ENCODE data around the gene TCF4.

TCF4 gene

DNA sequence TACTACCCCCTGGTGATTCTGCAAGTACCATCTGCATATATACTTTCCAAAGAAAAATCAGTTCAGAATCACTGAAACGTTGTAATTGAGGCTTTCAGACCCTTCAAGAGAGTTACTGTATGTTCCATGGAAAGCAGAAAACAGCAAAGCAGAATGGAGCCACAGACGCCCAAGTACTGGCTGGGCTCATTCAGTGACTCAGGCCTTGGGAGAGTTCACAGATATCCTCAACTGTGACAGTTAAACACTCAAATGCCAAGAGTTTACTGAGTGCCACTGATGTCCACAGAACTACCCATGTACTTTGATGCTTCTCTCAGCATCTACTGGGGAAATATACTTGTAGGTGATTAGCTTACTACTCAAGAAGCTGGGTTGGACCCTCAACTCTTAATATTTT is 303.4 kb downstream of the TCF4 start:
- TF ChIP-seq, protein P1, sequence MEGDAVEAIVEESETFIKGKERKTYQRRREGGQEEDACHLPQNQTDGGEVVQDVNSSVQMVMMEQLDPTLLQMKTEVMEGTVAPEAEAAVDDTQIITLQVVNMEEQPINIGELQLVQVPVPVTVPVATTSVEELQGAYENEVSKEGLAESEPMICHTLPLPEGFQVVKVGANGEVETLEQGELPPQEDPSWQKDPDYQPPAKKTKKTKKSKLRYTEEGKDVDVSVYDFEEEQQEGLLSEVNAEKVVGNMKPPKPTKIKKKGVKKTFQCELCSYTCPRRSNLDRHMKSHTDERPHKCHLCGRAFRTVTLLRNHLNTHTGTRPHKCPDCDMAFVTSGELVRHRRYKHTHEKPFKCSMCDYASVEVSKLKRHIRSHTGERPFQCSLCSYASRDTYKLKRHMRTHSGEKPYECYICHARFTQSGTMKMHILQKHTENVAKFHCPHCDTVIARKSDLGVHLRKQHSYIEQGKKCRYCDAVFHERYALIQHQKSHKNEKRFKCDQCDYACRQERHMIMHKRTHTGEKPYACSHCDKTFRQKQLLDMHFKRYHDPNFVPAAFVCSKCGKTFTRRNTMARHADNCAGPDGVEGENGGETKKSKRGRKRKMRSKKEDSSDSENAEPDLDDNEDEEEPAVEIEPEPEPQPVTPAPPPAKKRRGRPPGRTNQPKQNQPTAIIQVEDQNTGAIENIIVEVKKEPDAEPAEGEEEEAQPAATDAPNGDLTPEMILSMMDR (IDR thresholded peaks at IDR 0.05; ENCODE audit: low read depth, low read length) = no peak
- in situ Hi-C loops (cut with HindIII; ENCODE audit: low sequenced_read_pairs) = no loop called here
- no peak for DNase-seq (ENCODE audit: low read depth, low spot score)
- no peak overlapping the region for H3K4me3 ChIP-seq (ENCODE audit: low read depth, low read length)

DNA sequence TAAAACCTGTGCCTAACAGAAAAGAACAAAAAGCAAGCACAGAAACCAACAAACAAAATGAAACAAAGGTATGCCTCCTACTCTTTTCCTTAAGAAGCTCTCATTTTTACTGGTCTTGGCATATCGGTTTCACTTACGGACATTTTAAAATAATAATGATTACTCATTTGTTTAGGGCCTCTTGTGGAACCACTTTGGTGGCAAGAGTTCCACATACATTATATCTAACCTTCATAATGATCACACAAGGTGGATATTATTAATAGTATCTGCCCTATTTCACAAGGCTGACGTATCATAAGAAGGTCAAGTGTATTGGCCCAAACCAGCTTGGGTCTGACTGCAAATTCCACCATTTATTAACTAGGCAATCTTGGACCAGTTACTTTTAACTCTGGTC is 304.7 kb downstream of the TCF4 start:
- TF ChIP-seq, protein P1 (IDR thresholded peaks at IDR 0.05; ENCODE audit: low read depth, low read length) = no peak
- no peak overlapping the region for H3K4me3 ChIP-seq (ENCODE audit: low read depth, low read length)
- in situ Hi-C loops (cut with HindIII; ENCODE audit: low sequenced_read_pairs) = no loop called here
- no peak for DNase-seq (ENCODE audit: low read depth, low spot score)

DNA sequence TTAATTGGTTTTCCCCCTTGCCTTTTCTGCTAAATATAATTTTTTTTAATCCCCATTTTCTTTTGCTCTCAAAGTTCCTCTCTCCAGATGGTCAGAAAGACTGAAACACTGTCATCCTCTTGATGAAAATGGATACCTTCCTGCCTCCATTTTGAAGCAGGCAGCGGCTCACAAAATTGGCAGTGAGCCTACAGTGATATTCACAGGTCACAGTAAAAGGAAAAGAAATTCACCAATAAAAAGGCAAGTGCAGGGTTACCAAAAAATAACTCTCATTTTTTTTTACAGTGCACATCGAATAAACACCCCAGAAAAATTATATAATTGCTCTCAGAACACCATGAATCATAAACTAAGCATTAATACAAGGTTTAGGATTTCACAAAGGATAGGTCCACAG is 307.5 kb downstream of the TCF4 start:
- no peak overlapping the region for H3K4me3 ChIP-seq (ENCODE audit: low read depth, low read length)
- DNase-seq (ENCODE audit: low read depth, low spot score) = peak; percentile 29
- TF ChIP-seq, protein P1 (IDR thresholded peaks at IDR 0.05; ENCODE audit: low read depth, low read length) = no peak
- in situ Hi-C loops (cut with HindIII; ENCODE audit: low sequenced_read_pairs) = no loop called here

DNA sequence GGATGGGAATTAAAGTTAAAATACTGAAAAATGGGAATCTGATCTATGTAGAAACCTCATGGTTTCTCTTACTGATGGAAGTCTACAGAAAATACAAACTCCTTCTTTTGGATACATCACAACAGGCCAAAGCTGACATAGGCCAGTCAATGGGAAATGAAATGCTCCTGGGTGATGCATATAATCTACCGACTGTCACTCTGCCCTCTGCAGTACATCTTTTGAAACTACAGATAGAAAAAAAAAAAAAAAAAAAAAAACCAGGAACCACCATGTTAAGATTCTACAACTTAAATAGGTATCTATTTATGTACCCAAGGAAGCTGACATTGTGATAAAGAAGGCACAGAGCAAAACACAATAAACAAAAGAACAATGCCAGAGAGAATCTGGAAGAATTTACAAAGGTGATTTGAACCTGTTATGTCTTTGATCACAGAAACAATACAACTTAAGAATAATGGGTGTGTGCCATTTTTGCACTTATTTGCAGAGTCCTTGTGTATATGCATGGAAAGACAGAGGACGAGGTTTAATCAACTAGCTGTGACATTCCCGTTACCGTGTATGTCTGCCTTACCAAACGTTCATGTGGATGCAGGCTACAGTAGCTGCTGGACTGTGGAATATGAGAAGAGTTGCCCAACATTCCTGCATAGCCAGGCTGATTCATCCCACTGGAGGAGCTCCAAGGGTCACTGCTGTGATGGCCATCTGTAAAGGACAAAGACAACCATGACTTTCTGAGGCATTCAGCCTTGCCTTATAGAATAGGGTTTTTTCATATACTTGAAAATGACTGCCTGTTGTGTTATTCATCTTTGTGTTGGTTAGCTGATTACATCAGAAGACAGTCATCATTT is 312.7 kb downstream of the TCF4 start:
- in situ Hi-C loops (cut with HindIII; ENCODE audit: low sequenced_read_pairs) = no loop called here
- H3K4me3 ChIP-seq (ENCODE audit: low read depth, low read length) = no peak overlapping the region
- TF ChIP-seq, protein P1 (IDR thresholded peaks at IDR 0.05; ENCODE audit: low read depth, low read length) = peak; percentile 25
- DNase-seq (ENCODE audit: low read depth, low spot score) = peak; percentile 77

DNA sequence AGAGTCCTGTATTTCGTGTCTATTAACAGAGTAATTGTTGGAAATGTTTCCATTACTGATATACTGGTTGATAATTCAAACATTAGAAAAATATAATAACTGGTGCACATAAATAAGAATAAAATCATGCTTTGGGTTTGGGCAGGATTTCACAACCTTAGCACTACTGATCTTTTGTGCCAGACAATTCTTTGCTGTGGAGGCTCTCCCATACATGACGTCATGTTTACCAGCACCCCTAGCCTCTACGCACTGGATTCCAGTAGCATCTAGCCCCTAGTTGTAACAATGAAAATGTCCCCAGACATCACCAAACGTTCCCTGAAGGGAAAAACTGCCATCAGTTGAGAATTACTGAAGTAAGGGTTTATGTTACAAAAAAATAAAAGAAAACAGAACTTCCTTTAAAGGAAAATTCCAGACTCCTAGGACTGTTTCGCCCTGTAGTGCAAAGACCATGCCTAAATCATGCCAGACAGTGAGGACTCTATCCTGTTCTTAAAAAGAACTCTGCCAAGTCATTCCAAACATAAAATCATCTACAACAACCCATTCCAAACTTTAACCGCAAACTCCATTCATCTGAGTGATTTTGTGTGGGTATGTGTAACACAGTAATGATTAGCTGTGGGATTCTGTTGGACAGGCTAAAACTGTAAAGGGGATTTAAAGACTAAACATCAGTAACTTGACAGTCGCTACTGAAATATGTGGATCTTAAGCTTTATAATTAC is 315.3 kb downstream of the TCF4 start:
- no peak overlapping the region for H3K4me3 ChIP-seq (ENCODE audit: low read depth, low read length)
- in situ Hi-C loops (cut with HindIII; ENCODE audit: low sequenced_read_pairs) = no loop called here
- peak; percentile 35 for DNase-seq (ENCODE audit: low read depth, low spot score)
- TF ChIP-seq, protein P1 (IDR thresholded peaks at IDR 0.05; ENCODE audit: low read depth, low read length) = no peak

DNA sequence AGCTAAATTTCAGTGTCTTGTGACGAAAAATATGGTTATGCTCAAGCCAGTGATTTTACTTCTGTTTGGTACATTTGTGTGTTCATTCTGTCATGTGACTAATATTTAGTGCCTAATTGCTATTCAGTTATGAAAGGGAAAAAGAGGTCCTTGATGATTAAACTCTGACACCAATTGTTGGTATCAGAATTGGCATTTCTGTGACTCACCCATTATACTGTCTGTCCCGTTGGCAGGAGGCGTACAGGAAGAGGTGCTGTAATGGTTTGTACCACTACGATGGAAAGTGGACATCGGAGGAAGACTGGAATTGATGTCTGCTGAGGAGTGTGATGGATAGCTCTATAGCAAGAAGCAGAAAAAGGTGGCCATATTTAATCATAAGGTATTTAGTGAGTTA is 318.4 kb downstream of the TCF4 start:
- no peak for DNase-seq (ENCODE audit: low read depth, low spot score)
- in situ Hi-C loops (cut with HindIII; ENCODE audit: low sequenced_read_pairs) = no loop called here
- TF ChIP-seq, protein P1 (IDR thresholded peaks at IDR 0.05; ENCODE audit: low read depth, low read length) = no peak
- H3K4me3 ChIP-seq (ENCODE audit: low read depth, low read length) = no peak overlapping the region

All from astrocyte of the spinal cord (primary cell).